SK-N-SH treated with all-trans-retinoic acid at 6 μM for 48 hours (cell line): ENCODE measurements around the gene IRS4.

ENCODE experiments used
- PPARA ChIP-seq: fragments of 250-450 bp; sonication (Bioruptor Pico); IDR thresholded peaks from 2 replicates; pipeline ENCODE4 v1.5.0; 2020; ENCODE audit warnings: mild to moderate bottlenecking, borderline replicate concordance
- TSHZ2 ChIP-seq: fragments of 250-450 bp; sonication (Bioruptor Pico); IDR thresholded peaks from 2 replicates; pipeline ENCODE4 v1.5.0; 2020; ENCODE audit warnings: mild to moderate bottlenecking, moderate library complexity

GRCh38 chrX:108740299-108740774 lies 4.0 kb upstream of the IRS4 start:
- TF ChIP-seq PPARA (CRISPR knock-in tag) (no peak), TSHZ2 (CRISPR knock-in tag) (no peak)
